GM23248 (cell line): ENCODE data around the gene PAPPA. TPM values are rescaled to one million over a fixed set of nuclear protein-coding genes. Genes with fewer than 3 reads are reported as not detected.
A peak's percentile ranks its signal among the peaks of the same experiment; 100 is the strongest.

ENCODE experiments used
- DNase-seq: peaks from one replicate; pipeline ENCODE4 v3.0.0-alpha.2; 2015
- H2AFZ ChIP-seq: fragments of 200-600 bp; sonication (generic); 2 replicates; pipeline ENCODE4 v1.6.1; 2016; ENCODE audit warnings: antibody characterized with exemption
- H3F3A ChIP-seq: fragments of 200-600 bp; sonication (generic); 2 replicates; pipeline ENCODE4 v1.6.1; 2016; ENCODE audit warnings: mild to moderate bottlenecking, antibody characterized with exemption, mixed run types; ENCODE audit not compliant: insufficient read depth
- H3K27ac ChIP-seq: fragments of 200-600 bp; sonication (generic); 2 replicates; pipeline ENCODE4 v1.5.1; 2016; ENCODE audit warnings: mild to moderate bottlenecking
- H3K27me3 ChIP-seq: fragments of 200-600 bp; sonication (generic); replicated peaks from 2 replicates; pipeline ENCODE4 v1.6.1; 2016; ENCODE audit warnings: mild to moderate bottlenecking; ENCODE audit not compliant: insufficient read depth
- H3K36me3 ChIP-seq: fragments of 200-600 bp; sonication (generic); 2 replicates; pipeline ENCODE4 v1.6.1; 2016; ENCODE audit warnings: low read depth, mild to moderate bottlenecking
- H3K4me1 ChIP-seq: fragments of 200-600 bp; sonication (generic); 2 replicates; pipeline ENCODE4 v1.6.1; 2016; ENCODE audit warnings: mild to moderate bottlenecking; ENCODE audit not compliant: insufficient read depth
- H3K4me2 ChIP-seq: fragments of 200-600 bp; sonication (generic); one replicate; pipeline ENCODE4 v1.6.1; 2016; ENCODE audit warnings: mild to moderate bottlenecking; ENCODE audit not compliant: unreplicated experiment
- H3K4me3 ChIP-seq: fragments of 200-600 bp; sonication (generic); 2 replicates; pipeline ENCODE4 v1.5.1; 2016; ENCODE audit warnings: mild to moderate bottlenecking
- H3K79me2 ChIP-seq: fragments of 200-600 bp; sonication (generic); 2 replicates; pipeline ENCODE4 v1.6.1; 2016; ENCODE audit warnings: mild to moderate bottlenecking; ENCODE audit not compliant: insufficient read depth
- H3K9ac ChIP-seq: fragments of 200-600 bp; sonication (generic); 2 replicates; pipeline ENCODE4 v1.6.1; 2016; ENCODE audit warnings: mild to moderate bottlenecking
- H3K9me2 ChIP-seq: fragments of 200-600 bp; sonication (generic); 2 replicates; pipeline ENCODE4 v1.6.1; 2016; ENCODE audit warnings: mixed run types, mild to moderate bottlenecking, moderate library complexity; ENCODE audit not compliant: insufficient read depth
- H3K9me3 ChIP-seq: fragments of 200-600 bp; sonication (generic); one replicate; pipeline ENCODE4 v1.6.1; 2017; ENCODE audit warnings: low read depth
- H4K20me1 ChIP-seq: fragments of 200-600 bp; sonication (generic); 2 replicates; pipeline ENCODE4 v1.6.0; 2016; ENCODE audit not compliant: insufficient read depth
- EZH2 ChIP-seq: fragments of 200-600 bp; sonication (generic); IDR thresholded peaks from 2 replicates; pipeline ENCODE4 v1.6.1; 2018; ENCODE audit warnings: antibody characterized with exemption, mild to moderate bottlenecking; ENCODE audit not compliant: insufficient read depth, poor library complexity, severe bottlenecking
- EZH2phosphoT487 ChIP-seq: fragments of 200-600 bp; sonication (generic); IDR thresholded peaks from 2 replicates; pipeline ENCODE4 v1.6.1; 2018; ENCODE audit warnings: antibody characterized with exemption, moderate library complexity, mild to moderate bottlenecking, low read depth; ENCODE audit not compliant: insufficient read depth
- WGBS, 2 experiments: methylation state at CpG; one replicate each; pipeline ENCODE4 v1.1.6; 2015 to 2017; ENCODE audit warnings: low lambda C conversion rate in 2 of 2, low coverage in 1 of 2; ENCODE audit errors: missing lambda C conversion rate in 2 of 2; 5-methylcytosine and 5-hydroxymethylcytosine counted together
- in situ Hi-C: fragments of 300-500 bp; cut with MboI; formaldehyde crosslinking; loops from 2 replicates; pipeline ENCODE4 v1.15.0; 2020
- polyA plus RNA-seq: library from polyadenylated mRNA; unstranded; fragments of >200 nt; fragmentation: Nextera tagmentation; extraction: Ambion mirVana; gene quantifications from 2 replicates; pipeline ENCODE4 v1.2.1, GENCODE V29; 2016
- total RNA-seq: library from RNA; depleted of rRNA; stranded (reverse); fragments of >200 nt; shearing (Covaris generic); gene quantifications from 2 replicates; pipeline ENCODE4 v1.2.3, GENCODE V29; 2014

Gene PAPPA
- total and polyA plus RNA-seq, 2 experiments from 2014 or later, result 8.7 to 30.3 TPM

DNA sequence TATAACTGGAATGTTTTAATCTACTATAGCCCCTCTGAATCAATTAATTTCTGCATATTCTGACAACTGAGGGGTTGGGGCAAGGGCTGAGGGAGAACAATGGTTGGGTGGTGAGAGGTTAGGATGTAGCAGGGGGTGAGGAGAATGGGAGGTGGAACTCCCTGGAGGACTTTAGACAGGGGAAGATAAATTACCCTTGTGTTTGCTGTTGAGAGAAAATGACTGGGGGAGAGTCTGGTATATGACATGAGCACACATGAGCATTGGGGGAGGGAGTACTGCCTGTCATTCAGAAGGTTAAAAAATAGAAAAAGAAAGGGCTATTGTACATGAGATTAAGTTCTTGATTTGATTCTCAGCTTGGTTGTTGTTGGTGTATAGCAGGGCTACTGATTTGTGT lies 37.2 kb upstream of the PAPPA start:
- Histone ChIP-seq H3K4me3 (no peak overlapping the region), H3F3A (0 out of 2 replicates have a peak, but pooled peaks cover 3% of the 10 kb centered on the region), H3K9me3 (no peaks in the 10 kb centered on the region), H3K4me1 (peaks cover 10% of the 10 kb centered on the region), H3K4me2 (no peak overlapping the region), H3K79me2 (no peaks in the 10 kb centered on the region), H3K27me3 (no peaks in the 10 kb centered on the region), H3K36me3 (no peaks in the 10 kb centered on the region), H3K9ac (no peak overlapping the region), H4K20me1 (no peaks in the 10 kb centered on the region), H2AFZ (no peak overlapping the region), H3K27ac (no peak overlapping the region), H3K9me2 (no peaks in the 10 kb centered on the region)
- in situ Hi-C loops, result no loop called here
- DNase-seq, result no peak
- TF ChIP-seq EZH2 (no peak), EZH2phosphoT487 (no peak)

DNA sequence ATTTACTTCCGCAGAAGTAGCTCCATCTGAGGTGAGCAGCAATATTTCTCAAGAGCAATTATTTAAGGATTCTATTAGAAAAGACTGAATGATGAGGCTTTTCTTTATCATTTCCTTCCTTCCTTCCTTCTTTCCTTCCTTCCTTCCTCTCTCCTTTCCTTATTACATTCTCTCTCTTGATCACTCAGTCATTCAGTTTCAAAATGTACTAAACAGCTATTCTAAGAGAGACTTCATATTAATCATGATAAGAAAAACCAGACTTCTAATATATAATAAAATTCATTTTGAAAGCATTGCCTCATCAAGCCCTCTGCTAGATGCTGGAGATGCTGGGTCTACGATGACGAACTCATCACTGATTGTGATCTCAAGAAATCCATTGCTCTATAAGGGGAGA lies 30.4 kb upstream of the PAPPA start:
- Histone ChIP-seq H3K9me3 (no peaks in the 10 kb centered on the region), H3K9me2 (no peaks in the 10 kb centered on the region), H3K9ac (no peak overlapping the region), H3K4me3 (no peak overlapping the region), H2AFZ (no peak overlapping the region), H3K4me1 (no peaks in the 10 kb centered on the region), H3K4me2 (no peak overlapping the region), H3K27ac (no peak overlapping the region), H3K27me3 (no peaks in the 10 kb centered on the region), H4K20me1 (no peaks in the 10 kb centered on the region), H3F3A (no peaks in the 10 kb centered on the region), H3K36me3 (no peaks in the 10 kb centered on the region), H3K79me2 (no peaks in the 10 kb centered on the region)
- TF ChIP-seq EZH2phosphoT487 (no peak), EZH2 (no peak)
- DNase-seq, result no peak
- in situ Hi-C loops, result no loop called here
- 97% methylated on average over 3 of the region's 3 CpGs for WGBS, 2 experiments

DNA sequence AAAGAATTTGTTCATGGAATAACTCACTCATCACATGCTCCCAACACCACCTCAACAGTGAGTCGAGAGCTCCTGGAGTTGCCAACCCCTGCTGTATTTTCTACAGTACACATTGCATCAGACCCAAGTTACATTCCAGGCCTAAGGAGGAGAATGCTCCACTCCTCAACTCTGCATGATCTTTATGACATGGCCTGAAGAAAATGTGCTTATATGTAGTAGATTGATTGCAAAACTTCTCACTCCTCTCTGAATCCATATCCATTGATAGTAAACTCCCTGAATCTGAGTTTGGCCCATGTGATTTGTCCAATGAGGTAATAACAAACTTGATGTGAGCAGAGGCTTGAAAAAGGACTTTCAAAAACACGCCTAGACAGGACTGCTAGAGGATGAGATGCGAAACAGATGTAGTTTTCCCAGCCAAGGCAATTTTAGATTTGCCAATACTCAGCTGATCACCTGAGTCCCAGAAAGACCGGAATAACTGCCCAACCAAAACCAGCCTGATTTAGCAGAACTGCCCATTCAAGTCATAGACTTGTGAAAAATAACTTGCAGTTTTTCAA lies 29.0 kb upstream of the PAPPA start:
- H3K27me3 ChIP-seq, result no peaks in the 10 kb centered on the region
- H3K79me2 ChIP-seq, result no peaks in the 10 kb centered on the region
- H3K27ac ChIP-seq, result no peak overlapping the region
- peak; percentile 68 for DNase-seq
- no peaks in the 10 kb centered on the region for H3K36me3 ChIP-seq
- 69 to 82% methylated on average over 4 of the region's 4 CpGs for WGBS, 2 experiments
- H3K9me2 ChIP-seq, result no peaks in the 10 kb centered on the region
- H3K4me3 ChIP-seq, result no peak overlapping the region
- H3F3A ChIP-seq, result no peaks in the 10 kb centered on the region
- no peaks in the 10 kb centered on the region for H3K4me1 ChIP-seq
- no peak overlapping the region for H3K9ac ChIP-seq
- TF ChIP-seq EZH2 (no peak), EZH2phosphoT487 (no peak)
- no peaks in the 10 kb centered on the region for H3K9me3 ChIP-seq
- in situ Hi-C loops, result no loop called here
- no peak overlapping the region for H3K4me2 ChIP-seq
- H2AFZ ChIP-seq, result no peak overlapping the region
- H4K20me1 ChIP-seq, result no peaks in the 10 kb centered on the region

DNA sequence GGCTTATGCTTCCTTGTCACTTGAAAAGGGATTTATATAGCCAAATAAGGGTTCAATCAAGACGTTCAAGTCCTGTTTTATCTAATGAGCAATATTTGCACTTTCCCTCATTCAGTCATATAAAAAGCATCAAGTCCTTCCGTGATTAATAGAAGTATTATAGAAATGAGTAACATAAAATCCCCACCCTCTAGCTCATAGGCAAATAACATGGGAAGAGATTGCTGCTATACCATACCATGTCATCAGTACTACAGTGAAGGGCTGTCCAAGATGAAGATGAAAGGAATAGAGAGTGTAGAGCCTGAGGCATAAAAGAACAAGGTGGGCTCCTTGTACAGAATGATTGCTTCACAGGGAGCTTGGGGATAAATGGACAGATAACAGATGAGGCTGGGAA lies 20.4 kb upstream of the PAPPA start:
- no peaks in the 10 kb centered on the region for H3K36me3 ChIP-seq
- H3K4me3 ChIP-seq, result no peak overlapping the region
- H3K9ac ChIP-seq, result no peak overlapping the region
- in situ Hi-C loops, result no loop called here
- no peak for TF ChIP-seq EZH2phosphoT487
- no peak for TF ChIP-seq EZH2
- H2AFZ ChIP-seq, result no peak overlapping the region
- DNase-seq, result no peak
- H3K4me2 ChIP-seq, result no peak overlapping the region
- H3K9me2 ChIP-seq, result no peaks in the 10 kb centered on the region
- no peaks in the 10 kb centered on the region for H3K79me2 ChIP-seq
- no peaks in the 10 kb centered on the region for H3F3A ChIP-seq
- no peaks in the 10 kb centered on the region for H4K20me1 ChIP-seq
- H3K27ac ChIP-seq, result no peak overlapping the region
- no peaks in the 10 kb centered on the region for H3K4me1 ChIP-seq
- no peaks in the 10 kb centered on the region for H3K9me3 ChIP-seq
- H3K27me3 ChIP-seq, result no peaks in the 10 kb centered on the region
- WGBS, 2 experiments, result 39 to 48% methylated on average over 2 of the region's 2 CpGs

DNA sequence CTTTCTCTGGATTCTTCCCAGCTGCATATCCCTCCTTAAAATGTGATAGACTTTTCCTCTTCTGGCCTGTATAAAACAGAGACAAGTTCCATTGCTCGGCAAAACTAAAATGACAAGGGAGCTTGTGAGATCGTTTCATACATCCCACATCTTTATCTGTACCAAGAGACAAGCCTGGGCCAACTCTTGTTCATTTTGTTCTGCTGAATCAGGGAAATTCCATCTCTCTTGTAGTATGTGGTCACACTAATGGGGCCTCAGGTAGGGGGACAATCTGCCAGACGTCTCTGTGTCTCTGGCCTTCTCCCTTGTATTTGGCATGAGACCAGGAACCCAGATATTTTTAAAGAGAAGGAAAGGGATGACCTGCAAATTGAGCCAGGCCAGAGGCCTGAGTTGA lies 18.6 kb upstream of the PAPPA start:
- Histone ChIP-seq H3K4me3 (no peak overlapping the region), H3K27ac (no peak overlapping the region), H3K9me2 (no peaks in the 10 kb centered on the region), H3K4me1 (no peaks in the 10 kb centered on the region), H3K4me2 (no peak overlapping the region), H3K79me2 (no peaks in the 10 kb centered on the region), H4K20me1 (no peaks in the 10 kb centered on the region), H2AFZ (no peak overlapping the region), H3K9ac (no peak overlapping the region), H3K36me3 (no peaks in the 10 kb centered on the region), H3F3A (no peaks in the 10 kb centered on the region), H3K27me3 (no peaks in the 10 kb centered on the region), H3K9me3 (no peaks in the 10 kb centered on the region)
- TF ChIP-seq EZH2 (no peak), EZH2phosphoT487 (no peak)
- in situ Hi-C loops, result no loop called here
- WGBS, 2 experiments, result 43 to 57% methylated on average over 3 of the region's 3 CpGs
- no peak for DNase-seq
